HG03342 (cell line): ENCODE results near the gene ADGRL3.

Source experiments
- ATAC-seq: cut with Tn5 transposase; IDR thresholded peaks from one replicate; pipeline ENCODE4 v1.9.1; 2021; ENCODE audit warnings: mild to moderate bottlenecking, moderate library complexity; ENCODE audit not compliant: unreplicated experiment

ADGRL3 gene

GRCh38 chr4:61407642-61408618, 207.8 kb downstream of the ADGRL3 start:
- no peak for ATAC-seq

GRCh38 chr4:61408861-61409260, 208.7 kb downstream of the ADGRL3 start:
- no peak for ATAC-seq

GRCh38 chr4:61411241-61411640, 211.1 kb downstream of the ADGRL3 start:
- no peak for ATAC-seq

- ATAC-seq = no peak
Observed at GRCh38 chr4:61425315-61425714, 225.2 kb downstream of the ADGRL3 start.

GRCh38 chr4:61426229-61426628, 226.1 kb downstream of the ADGRL3 start:
- ATAC-seq = no peak

- ATAC-seq = no peak
Observed at GRCh38 chr4:61427099-61427817, 227.1 kb downstream of the ADGRL3 start.

- no peak for ATAC-seq
Observed at GRCh38 chr4:61427818-61428495, 227.8 kb downstream of the ADGRL3 start.

- ATAC-seq = no peak
Observed at GRCh38 chr4:61428950-61429349, 228.8 kb downstream of the ADGRL3 start.

- ATAC-seq = no peak
Observed at GRCh38 chr4:61431131-61431530, 231.0 kb downstream of the ADGRL3 start.

- ATAC-seq = no peak
Observed at GRCh38 chr4:61437923-61438322, 237.8 kb downstream of the ADGRL3 start.

- no peak for ATAC-seq
Observed at GRCh38 chr4:61440321-61440720, 240.2 kb downstream of the ADGRL3 start.

- no peak for ATAC-seq
Observed at GRCh38 chr4:61442936-61443335, 242.8 kb downstream of the ADGRL3 start.

- no peak for ATAC-seq
Observed at GRCh38 chr4:61443813-61444510, 243.8 kb downstream of the ADGRL3 start.

- no peak for ATAC-seq
Observed at GRCh38 chr4:61445374-61446063, 245.4 kb downstream of the ADGRL3 start.

GRCh38 chr4:61446941-61447340, 246.8 kb downstream of the ADGRL3 start:
- no peak for ATAC-seq

- ATAC-seq = no peak
Observed at GRCh38 chr4:61447918-61448317, 247.8 kb downstream of the ADGRL3 start.

- no peak for ATAC-seq
Observed at GRCh38 chr4:61451935-61452334, 251.8 kb downstream of the ADGRL3 start.

GRCh38 chr4:61461956-61462355, 261.8 kb downstream of the ADGRL3 start:
- no peak for ATAC-seq

GRCh38 chr4:61462451-61463326, 262.6 kb downstream of the ADGRL3 start:
- no peak for ATAC-seq
